Parathyroid adenoma (tissue), 2 donors: ENCODE measurements around the gene CLEC16A.

Experiments
- H2AFZ ChIP-seq: fragments of 300-600 bp; sonication (generic); one replicate; pipeline ENCODE4 v1.7.0; 2017; ENCODE audit warnings: antibody characterized with exemption, mild to moderate bottlenecking
- H3K27ac ChIP-seq: fragments of 300-600 bp; sonication (generic); one replicate; pipeline ENCODE4 v1.7.0; 2017
- H3K27me3 ChIP-seq: fragments of 300-600 bp; sonication (generic); one replicate; pipeline ENCODE4 v1.7.0; 2017; ENCODE audit warnings: low read length; ENCODE audit not compliant: control insufficient read depth, insufficient read depth
- H3K36me3 ChIP-seq: fragments of 300-600 bp; sonication (generic); one replicate; pipeline ENCODE4 v1.7.0; 2017; ENCODE audit warnings: low read length; ENCODE audit not compliant: control insufficient read depth, insufficient read depth
- H3K4me1 ChIP-seq: fragments of 300-600 bp; sonication (generic); one replicate; pipeline ENCODE4 v1.7.0; 2017; ENCODE audit warnings: control low read depth
- H3K4me2 ChIP-seq: fragments of 300-600 bp; sonication (generic); one replicate; pipeline ENCODE4 v1.7.0; 2017; ENCODE audit warnings: low read length
- H3K4me3 ChIP-seq: fragments of 300-600 bp; sonication (generic); one replicate; pipeline ENCODE4 v1.7.0; 2017; ENCODE audit warnings: low read depth, low read length
- H3K79me2 ChIP-seq: fragments of 300-600 bp; sonication (generic); one replicate; pipeline ENCODE4 v1.7.0; 2017; ENCODE audit warnings: control low read depth
- H3K9ac ChIP-seq: fragments of 300-600 bp; sonication (generic); one replicate; pipeline ENCODE4 v1.7.0; 2017; ENCODE audit warnings: mild to moderate bottlenecking
- H3K9me3 ChIP-seq: fragments of 300-600 bp; sonication (generic); one replicate; pipeline ENCODE4 v1.7.0; 2017; ENCODE audit warnings: low read length; ENCODE audit not compliant: control insufficient read depth
- TF ChIP-seq, protein P1 (sequence below): fragments of 300-600 bp; sonication (generic); IDR thresholded peaks from one replicate; pipeline ENCODE4 v1.7.0; 2017; ENCODE audit warnings: antibody characterized with exemption, mild to moderate bottlenecking
- donor health status: primary hyperparathyroidism.

The CLEC16A gene

DNA sequence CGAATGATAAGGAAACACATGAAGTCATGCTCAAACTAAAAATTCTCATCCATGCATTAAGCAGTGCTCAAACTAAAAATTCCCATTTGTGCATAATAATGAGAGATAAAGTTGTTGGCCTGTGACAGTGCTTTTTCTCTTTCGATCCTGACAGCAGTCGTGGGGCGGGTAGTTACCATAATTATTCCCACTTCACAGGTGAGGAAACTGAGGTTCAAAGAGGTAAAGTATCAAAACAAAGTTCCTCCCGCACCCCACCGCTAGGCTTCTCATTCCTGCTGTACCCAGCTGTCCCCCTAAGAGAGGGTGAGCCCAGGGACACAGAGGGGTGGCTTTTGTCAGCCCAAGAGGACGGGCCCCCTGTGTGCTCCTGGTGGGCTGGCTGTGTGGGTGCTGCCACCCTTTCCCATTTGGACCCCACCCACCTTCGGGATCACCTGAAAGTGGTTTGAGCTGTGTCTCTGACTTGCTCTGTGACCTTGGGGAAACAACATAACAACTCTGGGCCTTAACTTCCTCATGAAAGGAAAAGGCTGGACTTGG is 92.6 kb downstream of the CLEC16A start:
- Histone ChIP-seq H3K4me1 (no peaks in the 10 kb centered on the region), H3K79me2 (no peaks in the 10 kb centered on the region), H3K4me2 (no peak overlapping the region), H3K9me3 (no peaks in the 10 kb centered on the region), H3K27ac (no peak overlapping the region), H3K27me3 (no peaks in the 10 kb centered on the region), H3K4me3 (no peak overlapping the region), H2AFZ (no peak overlapping the region), H3K36me3 (no peaks in the 10 kb centered on the region), H3K9ac (no peak overlapping the region)
- TF ChIP-seq, protein P1, sequence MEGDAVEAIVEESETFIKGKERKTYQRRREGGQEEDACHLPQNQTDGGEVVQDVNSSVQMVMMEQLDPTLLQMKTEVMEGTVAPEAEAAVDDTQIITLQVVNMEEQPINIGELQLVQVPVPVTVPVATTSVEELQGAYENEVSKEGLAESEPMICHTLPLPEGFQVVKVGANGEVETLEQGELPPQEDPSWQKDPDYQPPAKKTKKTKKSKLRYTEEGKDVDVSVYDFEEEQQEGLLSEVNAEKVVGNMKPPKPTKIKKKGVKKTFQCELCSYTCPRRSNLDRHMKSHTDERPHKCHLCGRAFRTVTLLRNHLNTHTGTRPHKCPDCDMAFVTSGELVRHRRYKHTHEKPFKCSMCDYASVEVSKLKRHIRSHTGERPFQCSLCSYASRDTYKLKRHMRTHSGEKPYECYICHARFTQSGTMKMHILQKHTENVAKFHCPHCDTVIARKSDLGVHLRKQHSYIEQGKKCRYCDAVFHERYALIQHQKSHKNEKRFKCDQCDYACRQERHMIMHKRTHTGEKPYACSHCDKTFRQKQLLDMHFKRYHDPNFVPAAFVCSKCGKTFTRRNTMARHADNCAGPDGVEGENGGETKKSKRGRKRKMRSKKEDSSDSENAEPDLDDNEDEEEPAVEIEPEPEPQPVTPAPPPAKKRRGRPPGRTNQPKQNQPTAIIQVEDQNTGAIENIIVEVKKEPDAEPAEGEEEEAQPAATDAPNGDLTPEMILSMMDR = no peak

GRCh38 chr16:11038305-11038704 is 93.9 kb downstream of the CLEC16A start:
- Histone ChIP-seq H3K4me1 (no peaks in the 10 kb centered on the region), H3K9ac (no peak overlapping the region), H3K9me3 (no peaks in the 10 kb centered on the region), H3K27me3 (no peaks in the 10 kb centered on the region), H3K4me3 (no peak overlapping the region), H2AFZ (no peak overlapping the region), H3K4me2 (no peak overlapping the region), H3K27ac (no peak overlapping the region), H3K79me2 (no peaks in the 10 kb centered on the region), H3K36me3 (no peaks in the 10 kb centered on the region)
- TF ChIP-seq, protein P1 = no peak

DNA sequence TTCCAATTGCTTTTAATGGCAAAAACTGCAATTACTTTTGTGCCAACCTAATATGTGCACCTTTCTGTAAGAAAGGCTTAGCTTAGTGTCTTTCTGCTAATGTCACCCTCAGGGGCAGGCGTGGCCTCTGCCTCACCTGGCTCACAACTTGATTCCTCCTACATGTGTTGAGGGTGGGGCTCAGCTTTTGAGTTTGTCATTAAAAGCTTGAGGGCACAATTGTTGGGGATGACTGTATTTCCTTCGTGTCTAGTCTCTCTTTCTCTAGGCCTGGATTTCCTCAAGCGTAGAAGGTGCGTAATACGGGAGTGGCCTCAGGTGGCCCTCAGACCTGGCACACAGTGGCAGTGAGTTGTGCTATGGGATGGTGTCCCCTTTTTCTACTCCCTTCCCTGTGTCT is 94.4 kb downstream of the CLEC16A start:
- Histone ChIP-seq H3K4me1 (no peaks in the 10 kb centered on the region), H3K4me2 (no peak overlapping the region), H3K79me2 (no peaks in the 10 kb centered on the region), H3K4me3 (no peak overlapping the region), H3K36me3 (no peaks in the 10 kb centered on the region), H3K9ac (no peak overlapping the region), H3K27me3 (no peaks in the 10 kb centered on the region), H2AFZ (no peak overlapping the region), H3K27ac (no peak overlapping the region), H3K9me3 (no peaks in the 10 kb centered on the region)
- TF ChIP-seq, protein P1 = no peak

DNA sequence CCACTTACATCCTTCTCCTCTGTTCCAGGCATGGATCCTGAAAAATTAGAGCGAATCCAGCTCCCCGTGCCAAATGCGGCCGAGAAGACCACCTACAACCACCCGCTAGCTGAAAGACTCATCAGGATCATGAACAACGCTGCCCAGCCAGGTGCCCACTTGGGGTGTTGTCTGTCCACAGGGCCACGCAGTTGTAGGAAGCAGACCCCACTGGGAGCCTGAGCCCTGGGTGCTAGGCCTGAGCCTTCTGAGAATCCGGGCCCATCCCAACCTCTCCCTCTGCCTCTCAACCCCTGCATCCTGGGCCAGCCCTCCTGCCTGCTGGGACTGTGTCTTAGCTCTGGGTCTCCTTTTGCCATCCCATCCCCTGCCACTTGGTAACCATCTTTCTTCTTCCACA is 95.4 kb downstream of the CLEC16A start:
- no peaks in the 10 kb centered on the region for H3K27me3 ChIP-seq
- H3K27ac ChIP-seq = no peak overlapping the region
- no peak overlapping the region for H3K9ac ChIP-seq
- H3K4me1 ChIP-seq = no peaks in the 10 kb centered on the region
- no peak overlapping the region for H3K4me3 ChIP-seq
- H3K36me3 ChIP-seq = no peaks in the 10 kb centered on the region
- H3K9me3 ChIP-seq = no peaks in the 10 kb centered on the region
- no peak overlapping the region for H2AFZ ChIP-seq
- H3K79me2 ChIP-seq = no peaks in the 10 kb centered on the region
- H3K4me2 ChIP-seq = no peak overlapping the region
- TF ChIP-seq, protein P1 = no peak

- TF ChIP-seq, protein P1 = no peak
- Histone ChIP-seq H3K27ac (no peak overlapping the region), H3K9ac (no peak overlapping the region), H3K36me3 (no peaks in the 10 kb centered on the region), H3K4me2 (no peak overlapping the region), H3K27me3 (no peaks in the 10 kb centered on the region), H2AFZ (no peak overlapping the region), H3K4me1 (no peaks in the 10 kb centered on the region), H3K4me3 (no peak overlapping the region), H3K9me3 (no peaks in the 10 kb centered on the region), H3K79me2 (no peaks in the 10 kb centered on the region)
Measured at GRCh38 chr16:11042191-11042590, 97.8 kb downstream of the CLEC16A start.
